ENCODE results near the gene CHRNB2. TPM values are rescaled to one million over a fixed set of nuclear protein-coding genes. Genes with fewer than 3 reads are reported as not detected.

Gene CHRNB2
- total and polyA plus RNA-seq, 9 of the 15 experiments (the other 6 are each of a cell fraction or from before 2014, with no cell fraction given) = 0.01 TPM; not detected in 8

Other genes with a start within 250 kb of the CHRNB2 start
- gene AQP10, start 246.7 kb upstream of the CHRNB2 start, total RNA-seq (2014; rRNA removed) = 1.9 and 2.1 TPM in 2 replicates
- 1.7 and 1.9 TPM in 2 replicates for gene AQP10, start 246.7 kb upstream of the CHRNB2 start, total RNA-seq (2014; rRNA removed; fragmentation: Illumina TruSeq; extraction: Trizol)
- 1.3 and 1.5 TPM in 2 replicates for gene AQP10, start 246.7 kb upstream of the CHRNB2 start, total RNA-seq (2015; rRNA removed; fragmentation: Illumina TruSeq; extraction: Trizol)
- gene AQP10, start 246.7 kb upstream of the CHRNB2 start, total RNA-seq (2021) = 3.7 and 4.9 TPM in 2 replicates
- gene AQP10, start 246.7 kb upstream of the CHRNB2 start, polyA plus RNA-seq (2011; rRNA removed) = 9.7 and 20.6 TPM in 2 replicates
- gene AQP10, start 246.7 kb upstream of the CHRNB2 start, polyA plus RNA-seq (2014; fragmentation: Illumina TruSeq; extraction: Trizol) = 5.6 and 7.4 TPM in 2 replicates
- gene AQP10, start 246.7 kb upstream of the CHRNB2 start, polyA plus RNA-seq (2014; fragmentation: Nextera tagmentation; extraction: Ambion mirVana) = under 1 TPM; 0.37 to 0.56 TPM
- gene AQP10, start 246.7 kb upstream of the CHRNB2 start, polyA plus RNA-seq (2014; rRNA removed) = 4.5 and 5.0 TPM in 2 replicates
- gene ATP8B2, start 242.3 kb upstream of the CHRNB2 start, total RNA-seq (2014; rRNA removed) = 33.2 and 53.4 TPM in 2 replicates
- gene ATP8B2, start 242.3 kb upstream of the CHRNB2 start, total RNA-seq (2014; rRNA removed; fragmentation: Illumina TruSeq; extraction: Trizol) = 16.0 and 16.9 TPM in 2 replicates
- 12.3 and 12.4 TPM in 2 replicates for gene ATP8B2, start 242.3 kb upstream of the CHRNB2 start, total RNA-seq (2015; rRNA removed; fragmentation: Illumina TruSeq; extraction: Trizol)
- 28.4 and 29.8 TPM in 2 replicates for gene ATP8B2, start 242.3 kb upstream of the CHRNB2 start, total RNA-seq (2021)
- gene ATP8B2, start 242.3 kb upstream of the CHRNB2 start, polyA plus RNA-seq (2011; rRNA removed) = 21.5 and 33.4 TPM in 2 replicates
- gene ATP8B2, start 242.3 kb upstream of the CHRNB2 start, polyA plus RNA-seq (2014; fragmentation: Illumina TruSeq; extraction: Trizol) = 18.4 and 22.1 TPM in 2 replicates
- gene ATP8B2, start 242.3 kb upstream of the CHRNB2 start, polyA plus RNA-seq (2014; fragmentation: Nextera tagmentation; extraction: Ambion mirVana) = under 1 TPM; 0.27 to 0.58 TPM
- 23.8 and 29.4 TPM in 2 replicates for gene ATP8B2, start 242.3 kb upstream of the CHRNB2 start, polyA plus RNA-seq (2014; rRNA removed)
- gene IL6R, start 162.4 kb upstream of the CHRNB2 start, total RNA-seq (2014; rRNA removed) = 0.05 and 0.37 TPM in 2 replicates
- 0.03 and 0.11 TPM in 2 replicates for gene IL6R, start 162.4 kb upstream of the CHRNB2 start, total RNA-seq (2014; rRNA removed; fragmentation: Illumina TruSeq; extraction: Trizol)
- gene IL6R, start 162.4 kb upstream of the CHRNB2 start, total RNA-seq (2015; rRNA removed; fragmentation: Illumina TruSeq; extraction: Trizol) = 0.07 and 0.19 TPM in 2 replicates
- gene IL6R, start 162.4 kb upstream of the CHRNB2 start, total RNA-seq (2021) = 0.24 and 0.47 TPM in 2 replicates
- 0.25 and 0.83 TPM in 2 replicates for gene IL6R, start 162.4 kb upstream of the CHRNB2 start, polyA plus RNA-seq (2011; rRNA removed)
- gene IL6R, start 162.4 kb upstream of the CHRNB2 start, polyA plus RNA-seq (2014; fragmentation: Illumina TruSeq; extraction: Trizol) = 0.09 and 0.40 TPM in 2 replicates
- not detected for gene IL6R, start 162.4 kb upstream of the CHRNB2 start, polyA plus RNA-seq (2014; fragmentation: Nextera tagmentation; extraction: Ambion mirVana)
- gene IL6R, start 162.4 kb upstream of the CHRNB2 start, polyA plus RNA-seq (2014; rRNA removed) = 0.03 and 1.1 TPM in 2 replicates
- gene TDRD10, start 65.6 kb upstream of the CHRNB2 start, total RNA-seq (2014; rRNA removed) = not detected in 2 replicates
- not detected in 2 replicates for gene TDRD10, start 65.6 kb upstream of the CHRNB2 start, total RNA-seq (2014; rRNA removed; fragmentation: Illumina TruSeq; extraction: Trizol)
- not detected in 2 replicates for gene TDRD10, start 65.6 kb upstream of the CHRNB2 start, total RNA-seq (2015; rRNA removed; fragmentation: Illumina TruSeq; extraction: Trizol)
- not detected in 2 replicates for gene TDRD10, start 65.6 kb upstream of the CHRNB2 start, total RNA-seq (2021)
- not detected in 2 replicates for gene TDRD10, start 65.6 kb upstream of the CHRNB2 start, polyA plus RNA-seq (2011; rRNA removed)
- gene TDRD10, start 65.6 kb upstream of the CHRNB2 start, polyA plus RNA-seq (2014; fragmentation: Illumina TruSeq; extraction: Trizol) = not detected in 2 replicates
- not detected for gene TDRD10, start 65.6 kb upstream of the CHRNB2 start, polyA plus RNA-seq (2014; fragmentation: Nextera tagmentation; extraction: Ambion mirVana)
- gene TDRD10, start 65.6 kb upstream of the CHRNB2 start, polyA plus RNA-seq (2014; rRNA removed) = not detected in 2 replicates
- 0.04 and 0.05 TPM in 2 replicates for gene SHE, start 65.4 kb upstream of the CHRNB2 start, total RNA-seq (2014; rRNA removed)
- not detected in 2 replicates for gene SHE, start 65.4 kb upstream of the CHRNB2 start, total RNA-seq (2014; rRNA removed; fragmentation: Illumina TruSeq; extraction: Trizol)
- not detected in 2 replicates for gene SHE, start 65.4 kb upstream of the CHRNB2 start, total RNA-seq (2015; rRNA removed; fragmentation: Illumina TruSeq; extraction: Trizol)
- not detected in 2 replicates for gene SHE, start 65.4 kb upstream of the CHRNB2 start, total RNA-seq (2021)
- gene SHE, start 65.4 kb upstream of the CHRNB2 start, polyA plus RNA-seq (2011; rRNA removed) = not detected in 2 replicates
- gene SHE, start 65.4 kb upstream of the CHRNB2 start, polyA plus RNA-seq (2014; fragmentation: Illumina TruSeq; extraction: Trizol) = not detected in 2 replicates
- not detected for gene SHE, start 65.4 kb upstream of the CHRNB2 start, polyA plus RNA-seq (2014; fragmentation: Nextera tagmentation; extraction: Ambion mirVana)
- 0.01 TPM in 1 of 2 replicates, not detected in the other for gene SHE, start 65.4 kb upstream of the CHRNB2 start, polyA plus RNA-seq (2014; rRNA removed)
- 21.6 and 25.2 TPM in 2 replicates for gene UBE2Q1, start 9.1 kb upstream of the CHRNB2 start, total RNA-seq (2014; rRNA removed)
- gene UBE2Q1, start 9.1 kb upstream of the CHRNB2 start, total RNA-seq (2014; rRNA removed; fragmentation: Illumina TruSeq; extraction: Trizol) = 28.5 and 32.1 TPM in 2 replicates
- gene UBE2Q1, start 9.1 kb upstream of the CHRNB2 start, total RNA-seq (2015; rRNA removed; fragmentation: Illumina TruSeq; extraction: Trizol) = 31.6 and 33.2 TPM in 2 replicates
- 58.8 and 62.4 TPM in 2 replicates for gene UBE2Q1, start 9.1 kb upstream of the CHRNB2 start, total RNA-seq (2021)
- gene UBE2Q1, start 9.1 kb upstream of the CHRNB2 start, polyA plus RNA-seq (2011; rRNA removed) = 14.2 and 17.7 TPM in 2 replicates
- gene UBE2Q1, start 9.1 kb upstream of the CHRNB2 start, polyA plus RNA-seq (2014; fragmentation: Illumina TruSeq; extraction: Trizol) = 39.0 and 48.3 TPM in 2 replicates
- gene UBE2Q1, start 9.1 kb upstream of the CHRNB2 start, polyA plus RNA-seq (2014; fragmentation: Nextera tagmentation; extraction: Ambion mirVana) = 10 to 100 TPM in 1 of 2 experiments, 1 to 10 TPM in 1; 8.0 to 10.6 TPM
- 17.9 and 27.6 TPM in 2 replicates for gene UBE2Q1, start 9.1 kb upstream of the CHRNB2 start, polyA plus RNA-seq (2014; rRNA removed)
- 48.0 and 53.6 TPM in 2 replicates for gene ADAR, start 40.4 kb downstream of the CHRNB2 start, total RNA-seq (2014; rRNA removed)
- gene ADAR, start 40.4 kb downstream of the CHRNB2 start, total RNA-seq (2014; rRNA removed; fragmentation: Illumina TruSeq; extraction: Trizol) = 60.2 and 63.6 TPM in 2 replicates
- gene ADAR, start 40.4 kb downstream of the CHRNB2 start, total RNA-seq (2015; rRNA removed; fragmentation: Illumina TruSeq; extraction: Trizol) = 66.2 and 68.0 TPM in 2 replicates
- 94.2 and 96.9 TPM in 2 replicates for gene ADAR, start 40.4 kb downstream of the CHRNB2 start, total RNA-seq (2021)
- 117 and 123 TPM in 2 replicates for gene ADAR, start 40.4 kb downstream of the CHRNB2 start, polyA plus RNA-seq (2011; rRNA removed)
- gene ADAR, start 40.4 kb downstream of the CHRNB2 start, polyA plus RNA-seq (2014; fragmentation: Illumina TruSeq; extraction: Trizol) = 67.0 and 75.9 TPM in 2 replicates
- gene ADAR, start 40.4 kb downstream of the CHRNB2 start, polyA plus RNA-seq (2014; fragmentation: Nextera tagmentation; extraction: Ambion mirVana) = 10 to 100 TPM; 30.1 to 41.2 TPM
- gene ADAR, start 40.4 kb downstream of the CHRNB2 start, polyA plus RNA-seq (2014; rRNA removed) = 46.3 and 51.3 TPM in 2 replicates